Lower leg skin (tissue), 3 donors: Measurements from ENCODE around the gene CAPN5.

ENCODE experiments used
- CTCF ChIP-seq, 3 donors: fragments of 450-650 bp; IDR thresholded peaks; one replicate each; pipeline ENCODE4 v1.5.1; 2016; ENCODE audit warnings: antibody characterized with exemption in 3 of 3, mild to moderate bottlenecking in 3 of 3, moderate library complexity in 2 of 3
- POLR2A ChIP-seq, 2 donors: fragments of 450-650 bp; IDR thresholded peaks; one replicate each; pipeline ENCODE4 v1.6.1; 2016 to 2017; ENCODE audit warnings: antibody characterized with exemption in 2 of 2, mild to moderate bottlenecking in 1 of 2, moderate library complexity in 1 of 2

GRCh38 chr11:77106321-77106720 lies 39.5 kb downstream of the CAPN5 start:
- TF ChIP-seq POLR2A (IDR thresholded peaks at IDR 0.05), result no peak
- no peak for TF ChIP-seq CTCF (IDR thresholded peaks at IDR 0.05)
